Measurements from ENCODE around the gene ZNF770.
"Not testable (repeated sequence)": the region's sequence is repeated elsewhere in the genome, so short reads cannot be mapped to it uniquely, and the experiment has no call there.

ZNF770 gene

GRCh38 chr15:34951993-34952392 is 36.1 kb downstream of the ZNF770 start:
- no peak for TF ChIP-seq CTCF (IDR thresholded peaks at IDR 0.05; ENCODE audit: low read depth, low read length)
- DNase-seq (ENCODE audit: extremely low read depth, low read depth), result peak; percentile 34

- TF ChIP-seq CTCF (IDR thresholded peaks at IDR 0.05; ENCODE audit: low read depth, low read length), result no peak
- no peak for DNase-seq (ENCODE audit: extremely low read depth, low read depth)
Measured at GRCh38 chr15:34944936-34945335, 43.2 kb downstream of the ZNF770 start.

DNA sequence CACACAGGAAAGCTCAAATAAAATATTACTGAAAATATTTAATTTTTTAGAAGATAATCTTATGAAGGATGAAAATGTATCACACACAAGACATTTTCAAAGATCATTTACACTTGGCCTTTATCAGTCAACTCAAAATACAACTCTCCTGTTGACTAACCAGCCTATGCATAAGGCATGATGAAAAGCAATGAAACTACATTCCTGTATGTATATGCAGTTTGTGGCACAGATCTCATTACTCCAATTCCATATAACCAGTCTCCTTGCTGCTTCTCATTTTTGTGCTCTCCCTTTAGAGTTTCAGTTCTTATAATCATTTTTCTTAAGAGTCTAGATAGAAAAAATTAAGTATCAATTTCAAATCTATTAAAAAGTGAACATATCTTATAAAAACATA is 44.4 kb downstream of the ZNF770 start:
- no peak for TF ChIP-seq CTCF (IDR thresholded peaks at IDR 0.05; ENCODE audit: low read depth, low read length)

DNA sequence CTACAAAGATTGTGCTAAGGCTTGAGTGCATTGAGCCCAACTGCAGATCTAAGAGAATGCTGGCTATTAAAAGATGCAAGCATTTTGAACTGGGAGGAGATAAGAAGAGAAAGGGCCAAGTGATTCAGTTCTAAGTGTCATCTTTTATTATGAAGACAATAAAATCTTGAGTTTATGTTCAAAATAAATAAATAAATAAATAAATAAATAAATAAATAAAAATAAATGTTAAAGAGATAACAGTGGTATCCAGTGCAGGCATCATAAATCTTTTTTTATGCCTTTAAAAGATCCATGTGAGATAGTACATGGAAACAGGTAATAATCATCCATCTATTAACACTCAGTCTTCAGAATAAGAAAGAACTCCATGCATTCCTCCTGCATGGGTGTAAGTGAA is 44.8 kb downstream of the ZNF770 start:
- DNase-seq (ENCODE audit: extremely low read depth, low read depth), result not testable (repeated sequence)

More for the DNA sequence above, 44.4 kb downstream of the ZNF770 start:
- DNase-seq (ENCODE audit: extremely low read depth, low read depth), result no peak

GRCh38 chr15:34942363-34942762 is 45.7 kb downstream of the ZNF770 start:
- DNase-seq (ENCODE audit: extremely low read depth, low read depth), result no peak
- no peak for TF ChIP-seq CTCF (IDR thresholded peaks at IDR 0.05; ENCODE audit: low read depth, low read length)

- DNase-seq (ENCODE audit: extremely low read depth, low read depth), result no peak
- TF ChIP-seq CTCF (IDR thresholded peaks at IDR 0.05; ENCODE audit: low read depth, low read length), result no peak
Measured at GRCh38 chr15:34941831-34942230, 46.3 kb downstream of the ZNF770 start.

DNA sequence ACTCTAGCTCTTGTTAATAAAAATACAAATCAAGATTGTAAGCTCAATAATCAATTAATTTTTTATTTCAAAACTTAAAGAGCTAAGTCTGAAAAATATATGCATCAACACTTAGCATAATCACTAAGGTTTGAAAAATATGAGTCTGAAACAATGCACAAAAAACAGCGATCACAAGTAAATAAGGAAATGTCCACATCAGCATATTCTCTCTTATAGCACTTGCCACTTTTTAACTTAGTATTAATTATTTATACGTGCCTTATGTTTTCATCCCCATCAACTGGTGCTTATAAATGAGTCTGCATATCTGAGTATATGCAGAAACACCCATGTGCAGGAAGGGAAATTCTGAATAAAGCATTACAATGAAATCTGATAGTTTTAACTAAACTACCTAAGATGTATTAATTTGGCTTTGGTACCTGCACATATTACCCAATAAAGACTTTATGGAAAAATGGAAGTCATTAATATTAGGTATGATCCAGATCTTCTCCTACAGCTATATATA is 46.8 kb downstream of the ZNF770 start:
- no peak for TF ChIP-seq CTCF (IDR thresholded peaks at IDR 0.05; ENCODE audit: low read depth, low read length)
- no peak for DNase-seq (ENCODE audit: extremely low read depth, low read depth)

DNA sequence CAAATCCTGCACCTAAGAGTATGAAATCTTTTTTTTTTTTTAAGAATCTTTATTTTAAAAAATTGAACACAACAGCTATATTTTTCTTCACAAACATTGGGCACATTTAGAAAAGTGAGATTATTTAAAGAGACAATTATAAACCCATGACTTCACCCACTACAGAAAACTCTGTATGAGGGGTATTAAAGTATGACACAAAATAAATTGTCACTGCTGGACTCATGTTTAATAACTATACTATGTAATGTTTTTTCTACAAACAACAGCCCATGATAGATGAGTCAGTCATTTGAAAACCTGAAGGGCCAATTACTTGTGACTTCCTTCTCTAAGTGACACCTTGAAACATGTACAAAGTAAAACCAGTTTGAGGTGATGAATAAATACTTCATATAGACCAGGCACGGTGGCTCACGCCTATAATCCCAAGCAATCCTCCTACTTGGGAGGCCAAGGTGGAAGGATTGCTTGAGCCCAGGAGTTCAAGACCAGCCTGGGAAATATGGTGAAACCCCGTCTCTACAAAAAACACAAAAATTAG is 54.6 kb downstream of the ZNF770 start:
- no peak for DNase-seq (ENCODE audit: extremely low read depth, low read depth)
- TF ChIP-seq CTCF (IDR thresholded peaks at IDR 0.05; ENCODE audit: low read depth, low read length), result no peak

GRCh38 chr15:34928349-34928748 is 59.7 kb downstream of the ZNF770 start:
- not testable (repeated sequence) for DNase-seq (ENCODE audit: extremely low read depth, low read depth)
